HepG2 (cell line): Measurements from ENCODE around the gene LGALS7B. TPM values are rescaled to one million over a fixed set of nuclear protein-coding genes. Genes with fewer than 3 reads are reported as not detected.

Experiments
- ATAC-seq: fragments of 200-7000 bp; cut with Tn5 transposase; 3 replicates; pipeline ENCODE4 v1.9.1; 2020; ENCODE audit warnings: mild to moderate bottlenecking, moderate library complexity
- BruUV-seq: library from RNA; stranded (reverse); fragments of 400-500 nt; replicated peaks from 2 replicates; lab custom pipeline; 2021; lab: Mats Ljungman, UMichigan
- CTCF ChIA-PET: fragments of 300-600 bp; formaldehyde crosslinking; extraction: SDS; loops from one replicate; lab custom pipeline; 2021; ENCODE audit warnings: low total read pairs, inconsistent platforms, low intra/inter-chr PET ratio; lab: Yijun Ruan, JAX
- POLR2A ChIA-PET: fragments of 350-600 bp; sonication (Branson Sonifier 250); formaldehyde crosslinking; loops from one replicate; lab custom pipeline; 2020; ENCODE audit warnings: antibody characterized with exemption, inconsistent platforms; lab: Yijun Ruan, JAX
- DNase-seq: peaks from one replicate; pipeline ENCODE4 v3.0.0-alpha.2; 2015; ENCODE audit warnings: low spot score
- FAIRE-seq: peaks from 3 replicates; lab custom pipeline; 2011; peaks lifted over from hg19 to GRCh38; lab: Jason Lieb, UNC
- H2AFZ ChIP-seq: one replicate; pipeline ENCODE4 v1.6.1; 2011; ENCODE audit warnings: low read length, inconsistent platforms
- H3K27ac ChIP-seq: fragments of 300-600 bp; 3 replicates; pipeline ENCODE4 v1.8.0; 2011; ENCODE audit warnings: mixed run types, mild to moderate bottlenecking, mixed read lengths, low read length, inconsistent platforms; ENCODE audit not compliant: insufficient read depth; ENCODE audit errors: extremely low read length
- H3K27me3 ChIP-seq, 2 experiments: fragments of 200-600 bp in 1 of 2; 2 replicates in 1 of 2; 3 replicates in 1 of 2; pipeline versions ENCODE4 v1.6.0 to v1.8.0; 2011; ENCODE audit warnings: low read length in 2 of 2, mild to moderate bottlenecking in 2 of 2, moderate library complexity in 2 of 2, inconsistent platforms in 1 of 2; ENCODE audit not compliant: insufficient read depth in 2 of 2, control insufficient read depth in 1 of 2
- H3K36me3 ChIP-seq, 2 experiments: fragments of 200-600 bp in 1 of 2; replicated peaks in 1 of 2; 2 replicates in 1 of 2; 3 replicates in 1 of 2; pipeline versions ENCODE4 v1.5.1 to v1.8.0; 2011; ENCODE audit warnings: low read length in 2 of 2, inconsistent platforms in 1 of 2; ENCODE audit not compliant: insufficient read depth in 2 of 2, control insufficient read depth in 1 of 2
- H3K4me1 ChIP-seq: 2 replicates; pipeline ENCODE4 v1.5.1; 2012; ENCODE audit warnings: low read length, inconsistent platforms; ENCODE audit not compliant: insufficient read depth
- H3K4me2 ChIP-seq: 2 replicates; pipeline ENCODE4 v1.6.0; 2011; ENCODE audit warnings: low read depth, low read length, inconsistent platforms
- H3K4me3 ChIP-seq, 3 experiments: fragments of 200-600 bp in 1 of 3; sonication (generic), shearing (Covaris generic) in 1 of 3; replicated peaks in 1 of 3; 2 replicates each; pipeline ENCODE4 v1.5.1; 2011 to 2016; ENCODE audit warnings: low read length in 3 of 3, inconsistent platforms in 2 of 3, low read depth in 2 of 3, mild to moderate bottlenecking in 2 of 3, control low read depth in 1 of 3, mixed read lengths in 1 of 3; ENCODE audit not compliant: insufficient read depth in 1 of 3
- H3K79me2 ChIP-seq: one replicate; pipeline ENCODE4 v1.6.1; 2011; ENCODE audit warnings: low read length, inconsistent platforms; ENCODE audit not compliant: insufficient read depth
- H3K9ac ChIP-seq: 2 replicates; pipeline ENCODE4 v1.6.0; 2011; ENCODE audit warnings: mild to moderate bottlenecking, low read depth, low read length, inconsistent platforms; ENCODE audit not compliant: insufficient read depth
- H3K9me3 ChIP-seq: 2 replicates; pipeline ENCODE4 v1.5.1; 2012; ENCODE audit warnings: mild to moderate bottlenecking, low read length
- H4K20me1 ChIP-seq: 2 replicates; pipeline ENCODE4 v1.6.0; 2011; ENCODE audit warnings: inconsistent platforms, mild to moderate bottlenecking, low read length, moderate library complexity; ENCODE audit not compliant: insufficient read depth
- ARNT2 ChIP-seq: sonication (generic); formaldehyde crosslinking; IDR thresholded peaks from 2 replicates; pipeline ENCODE4 v1.8.0; 2022; ENCODE audit warnings: mild to moderate bottlenecking, low read depth, missing genetic modification reagents, moderate library complexity
- DRAP1 ChIP-seq: IDR thresholded peaks from 2 replicates; pipeline ENCODE4 v1.6.1; 2016; ENCODE audit warnings: missing genetic modification reagents, missing compliant biosample characterization
- HMG20B ChIP-seq: conservative IDR thresholded peaks from 2 replicates; pipeline ENCODE4 v1.6.1; 2016; ENCODE audit warnings: missing genetic modification reagents, missing compliant biosample characterization
- HNRNPH1 ChIP-seq: fragments of 200-400 bp; formaldehyde crosslinking; optimal IDR thresholded peaks from 2 replicates; pipeline ENCODE3; 2017; ENCODE audit warnings: mild to moderate bottlenecking, low read depth, low read length
- HOXA3 ChIP-seq: sonication (generic); formaldehyde crosslinking; IDR thresholded peaks from 2 replicates; pipeline ENCODE4 v1.5.0; 2020; ENCODE audit warnings: missing genetic modification reagents
- MED1 ChIP-seq: sonication (generic); formaldehyde crosslinking; IDR thresholded peaks from 2 replicates; pipeline ENCODE4 v1.4.0; 2020; ENCODE audit warnings: missing genetic modification reagents
- NKX3-1 ChIP-seq: sonication (generic); formaldehyde crosslinking; IDR thresholded peaks from 2 replicates; pipeline ENCODE4 v1.5.0; 2020; ENCODE audit warnings: missing genetic modification reagents
- RFX3 ChIP-seq: IDR thresholded peaks from 2 replicates; pipeline ENCODE4 v1.6.1; 2016; ENCODE audit warnings: missing biosample characterization, missing genetic modification reagents
- SMYD3 ChIP-seq: sonication (generic); formaldehyde crosslinking; IDR thresholded peaks from 2 replicates; pipeline ENCODE4 v1.8.1; 2023; ENCODE audit warnings: mild to moderate bottlenecking, missing genetic modification reagents
- SNAPC5 ChIP-seq: sonication (generic); formaldehyde crosslinking; IDR thresholded peaks from 2 replicates; pipeline ENCODE4 v1.8.1; 2023; ENCODE audit warnings: mild to moderate bottlenecking, missing genetic modification reagents, borderline replicate concordance
- ZMYM4 ChIP-seq: sonication (generic); formaldehyde crosslinking; IDR thresholded peaks from 2 replicates; pipeline ENCODE4 v1.8.1; 2023; ENCODE audit warnings: mild to moderate bottlenecking, missing genetic modification reagents
- ZNF451 ChIP-seq: sonication (generic); formaldehyde crosslinking; IDR thresholded peaks from 2 replicates; pipeline ENCODE4 v1.5.0; 2020; ENCODE audit warnings: mild to moderate bottlenecking, missing genetic modification reagents
- ZNF501 ChIP-seq: sonication (generic); formaldehyde crosslinking; IDR thresholded peaks from 2 replicates; pipeline ENCODE4 v1.5.1; 2020; ENCODE audit warnings: mild to moderate bottlenecking, moderate library complexity, missing genetic modification reagents
- ZNF841 ChIP-seq: sonication (generic); formaldehyde crosslinking; IDR thresholded peaks from 2 replicates; pipeline ENCODE4 v1.8.1; 2023; ENCODE audit warnings: missing genetic modification reagents, borderline replicate concordance
- WGBS: methylation state at CpG from one replicate; pipeline ENCODE4 v1.1.6; 2017; ENCODE audit warnings: low lambda C conversion rate; 5-methylcytosine and 5-hydroxymethylcytosine counted together
- in situ Hi-C: cut with HindIII; loops from 2 replicates; pipeline ENCODE4 v1.10.0; 2017; ENCODE audit warnings: low pct_unique_long_range_greater_than_20kb; ENCODE audit not compliant: extremely low pct_ligation_motif_present
- intact Hi-C: fragments of 100-400 bp; cut with micrococcal nuclease; formaldehyde crosslinking; loops from one replicate; pipeline ENCODE4 v1.10.0; 2022; ENCODE audit not compliant: unreplicated experiment
- polyA plus RNA-seq, 8 experiments: library from polyadenylated mRNA; depleted of rRNA in 3 of 8; stranded (reverse) in 7 of 8; unstranded in 1 of 8; fragments of >200 nt; fragmentation: Illumina TruSeq in 4 of 8; extraction: Trizol in 4 of 8; gene quantifications; 2 replicates each; pipeline versions ENCODE4 v1.2.1 to v1.2.3, GENCODE V29; 2011 to 2016; ENCODE audit warnings: low read depth in 4 of 8, missing spikeins in 1 of 8, mixed read lengths in 1 of 8; ENCODE audit not compliant: insufficient read depth in 1 of 8
- total RNA-seq, 5 experiments: library from RNA; depleted of rRNA; stranded (reverse); fragments of >200 nt; fragmentation: Illumina TruSeq; extraction: Trizol; gene quantifications; 2 replicates each; pipeline ENCODE4 v1.2.3, GENCODE V29; 2016; ENCODE audit warnings: low read depth in 1 of 5
- TF ChIP-seq, protein P1 (sequence below): sonication (generic); formaldehyde crosslinking; conservative IDR thresholded peaks from 2 replicates; pipeline ENCODE4 v1.8.0; 2022; ENCODE audit warnings: low read depth, missing genetic modification reagents
- TF ChIP-seq, protein P2 (sequence below): sonication (generic); formaldehyde crosslinking; IDR thresholded peaks from 2 replicates; pipeline ENCODE4 v1.4.0; 2020; ENCODE audit warnings: mild to moderate bottlenecking, missing genetic modification reagents
- TF ChIP-seq, protein P3 (sequence below): sonication (generic); formaldehyde crosslinking; IDR thresholded peaks from 2 replicates; pipeline ENCODE4 v1.4.0; 2020; ENCODE audit warnings: missing genetic modification reagents
- TF ChIP-seq, protein P4 (sequence below): sonication (generic); formaldehyde crosslinking; IDR thresholded peaks from 2 replicates; pipeline ENCODE4 v1.5.0; 2020; ENCODE audit warnings: mild to moderate bottlenecking, missing genetic modification reagents

LGALS7B gene
- total and polyA plus RNA-seq, 2 of the 13 experiments (the other 11 are each of a cell fraction or from before 2014, with no cell fraction given) = 1.7 to 2.1 TPM

DNA sequence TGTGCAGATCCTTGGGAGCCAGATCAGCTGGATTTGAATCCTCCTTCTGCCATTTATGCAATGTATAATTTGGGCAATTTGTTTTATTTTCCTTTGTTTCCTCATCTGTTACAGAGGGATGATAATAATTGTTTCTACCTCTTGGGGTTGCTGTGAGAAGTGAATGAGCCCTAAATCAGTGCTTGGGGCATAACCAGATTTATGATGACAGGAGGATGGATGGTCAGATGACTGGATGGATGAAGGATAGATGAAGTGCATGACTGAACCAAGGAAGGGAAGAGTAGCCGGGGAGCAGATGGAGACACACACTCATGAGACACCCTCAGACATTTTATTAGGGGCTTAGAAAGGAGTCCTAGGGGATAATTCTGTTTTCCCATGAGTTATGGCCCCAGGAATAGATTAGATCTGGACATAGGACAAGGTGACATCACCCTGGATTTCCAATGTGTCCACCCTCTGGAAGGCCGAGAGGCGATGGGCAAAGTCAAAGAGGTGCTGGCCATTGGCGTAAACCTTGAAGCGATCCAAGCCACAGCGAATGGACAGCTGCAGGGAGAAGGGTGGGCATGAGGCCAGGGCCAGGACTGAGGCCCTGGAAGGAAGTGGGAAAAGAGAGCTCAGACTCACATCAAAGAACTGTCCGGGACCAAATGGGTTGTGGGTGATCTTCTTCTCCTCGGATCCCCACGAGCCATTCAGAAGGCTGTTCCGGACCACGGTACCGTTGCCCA is 12.5 kb downstream of the LGALS7B start:
- peaks cover 12% of the 10 kb centered on the region; the same call in 1 of the 2 replicates for H3K4me1 ChIP-seq
- no TSS peak for BruUV-seq

More for the DNA sequence above, 12.5 kb downstream of the LGALS7B start:
- FAIRE-seq (no peak), DNase-seq (no peak), ATAC-seq (no peak)
- no peak overlapping the region for H3K9ac ChIP-seq
- POLR2A ChIA-PET = no interaction called here
- TF ChIP-seq, protein P1, sequence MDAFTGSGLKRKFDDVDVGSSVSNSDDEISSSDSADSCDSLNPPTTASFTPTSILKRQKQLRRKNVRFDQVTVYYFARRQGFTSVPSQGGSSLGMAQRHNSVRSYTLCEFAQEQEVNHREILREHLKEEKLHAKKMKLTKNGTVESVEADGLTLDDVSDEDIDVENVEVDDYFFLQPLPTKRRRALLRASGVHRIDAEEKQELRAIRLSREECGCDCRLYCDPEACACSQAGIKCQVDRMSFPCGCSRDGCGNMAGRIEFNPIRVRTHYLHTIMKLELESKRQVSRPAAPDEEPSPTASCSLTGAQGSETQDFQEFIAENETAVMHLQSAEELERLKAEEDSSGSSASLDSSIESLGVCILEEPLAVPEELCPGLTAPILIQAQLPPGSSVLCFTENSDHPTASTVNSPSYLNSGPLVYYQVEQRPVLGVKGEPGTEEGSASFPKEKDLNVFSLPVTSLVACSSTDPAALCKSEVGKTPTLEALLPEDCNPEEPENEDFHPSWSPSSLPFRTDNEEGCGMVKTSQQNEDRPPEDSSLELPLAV (CRISPR knock-in tag) = no peak
- TF ChIP-seq NKX3-1 (CRISPR knock-in tag) (no peak), ZNF841 (CRISPR knock-in tag) (no peak), SNAPC5 (CRISPR knock-in tag) (no peak), HOXA3 (no peak), HMG20B (CRISPR knock-in tag) (no peak), RFX3 (no peak), ZNF501 (no peak), DRAP1 (no peak), SMYD3 (CRISPR knock-in tag) (no peak), HNRNPH1 (no peak), ZMYM4 (CRISPR knock-in tag) (no peak), MED1 (CRISPR knock-in tag) (no peak), ZNF451 (CRISPR knock-in tag) (no peak), ARNT2 (no peak)
- TF ChIP-seq, protein P2, sequence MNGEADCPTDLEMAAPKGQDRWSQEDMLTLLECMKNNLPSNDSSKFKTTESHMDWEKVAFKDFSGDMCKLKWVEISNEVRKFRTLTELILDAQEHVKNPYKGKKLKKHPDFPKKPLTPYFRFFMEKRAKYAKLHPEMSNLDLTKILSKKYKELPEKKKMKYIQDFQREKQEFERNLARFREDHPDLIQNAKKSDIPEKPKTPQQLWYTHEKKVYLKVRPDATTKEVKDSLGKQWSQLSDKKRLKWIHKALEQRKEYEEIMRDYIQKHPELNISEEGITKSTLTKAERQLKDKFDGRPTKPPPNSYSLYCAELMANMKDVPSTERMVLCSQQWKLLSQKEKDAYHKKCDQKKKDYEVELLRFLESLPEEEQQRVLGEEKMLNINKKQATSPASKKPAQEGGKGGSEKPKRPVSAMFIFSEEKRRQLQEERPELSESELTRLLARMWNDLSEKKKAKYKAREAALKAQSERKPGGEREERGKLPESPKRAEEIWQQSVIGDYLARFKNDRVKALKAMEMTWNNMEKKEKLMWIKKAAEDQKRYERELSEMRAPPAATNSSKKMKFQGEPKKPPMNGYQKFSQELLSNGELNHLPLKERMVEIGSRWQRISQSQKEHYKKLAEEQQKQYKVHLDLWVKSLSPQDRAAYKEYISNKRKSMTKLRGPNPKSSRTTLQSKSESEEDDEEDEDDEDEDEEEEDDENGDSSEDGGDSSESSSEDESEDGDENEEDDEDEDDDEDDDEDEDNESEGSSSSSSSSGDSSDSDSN (CRISPR knock-in tag) = no peak
- TF ChIP-seq, protein P3, sequence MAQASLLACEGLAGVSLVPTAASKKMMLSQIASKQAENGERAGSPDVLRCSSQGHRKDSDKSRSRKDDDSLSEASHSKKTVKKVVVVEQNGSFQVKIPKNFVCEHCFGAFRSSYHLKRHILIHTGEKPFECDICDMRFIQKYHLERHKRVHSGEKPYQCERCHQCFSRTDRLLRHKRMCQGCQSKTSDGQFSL (CRISPR knock-in tag) = no peak
- TF ChIP-seq, protein P4, sequence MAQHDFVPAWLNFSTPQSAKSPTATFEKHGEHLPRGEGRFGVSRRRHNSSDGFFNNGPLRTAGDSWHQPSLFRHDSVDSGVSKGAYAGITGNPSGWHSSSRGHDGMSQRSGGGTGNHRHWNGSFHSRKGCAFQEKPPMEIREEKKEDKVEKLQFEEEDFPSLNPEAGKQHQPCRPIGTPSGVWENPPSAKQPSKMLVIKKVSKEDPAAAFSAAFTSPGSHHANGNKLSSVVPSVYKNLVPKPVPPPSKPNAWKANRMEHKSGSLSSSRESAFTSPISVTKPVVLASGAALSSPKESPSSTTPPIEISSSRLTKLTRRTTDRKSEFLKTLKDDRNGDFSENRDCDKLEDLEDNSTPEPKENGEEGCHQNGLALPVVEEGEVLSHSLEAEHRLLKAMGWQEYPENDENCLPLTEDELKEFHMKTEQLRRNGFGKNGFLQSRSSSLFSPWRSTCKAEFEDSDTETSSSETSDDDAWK = no peak
- H3K27ac ChIP-seq = no peak overlapping the region
- H3K36me3 ChIP-seq = no peaks in the 10 kb centered on the region
- 91% methylated on average over 7 of the region's 12 CpGs for WGBS
- CTCF ChIA-PET = no interaction called here
- no peaks in the 10 kb centered on the region for H3K9me3 ChIP-seq
- no peak overlapping the region for H3K4me2 ChIP-seq
- no peaks in the 10 kb centered on the region for H3K79me2 ChIP-seq
- in situ Hi-C loops = no loop called here
- no peaks in the 10 kb centered on the region for H4K20me1 ChIP-seq
- H2AFZ ChIP-seq = no peak overlapping the region
- H3K27me3 ChIP-seq = no peaks in the 10 kb centered on the region
- H3K4me3 ChIP-seq = no peak overlapping the region
- intact Hi-C loops = no loop called here
